Natural killer cell (primary cell): ENCODE data around the gene HPS3. TPM values are rescaled to one million over a fixed set of nuclear protein-coding genes. Genes with fewer than 3 reads are reported as not detected.
"Not testable (repeated sequence)": the region's sequence is repeated elsewhere in the genome, so short reads cannot be mapped to it uniquely, and the experiment has no call there.

Experiments used
- ATAC-seq, 3 donors: fragments of 150-1000 bp in 2 of 3; fragments of 200-7000 bp in 1 of 3; cut with Tn5 transposase; 1 replicate in 1 of 3; 2 replicates in 2 of 3; pipeline ENCODE4 v1.10.0; 2021; ENCODE audit warnings: mild to moderate bottlenecking in 2 of 3, moderate library complexity in 2 of 3
- DNase-seq, 2 donors: peaks; one replicate each; pipeline versions ENCODE4 v3.0.0 to v3.0.0-alpha.2; 2013 to 2021; ENCODE audit warnings: mixed read lengths in 1 of 2
- H3K27ac ChIP-seq: one replicate; pipeline ENCODE4 v1.5.1; 2013; ENCODE audit warnings: mild to moderate bottlenecking, low read length
- H3K27me3 ChIP-seq: one replicate; pipeline ENCODE4 v1.6.1; 2013; ENCODE audit warnings: low read length; ENCODE audit not compliant: control insufficient read depth, insufficient read depth
- H3K36me3 ChIP-seq: one replicate; pipeline ENCODE4 v1.6.1; 2013; ENCODE audit warnings: low read length; ENCODE audit not compliant: control insufficient read depth, insufficient read depth
- H3K4me1 ChIP-seq: one replicate; pipeline ENCODE4 v1.6.1; 2013; ENCODE audit warnings: low read length; ENCODE audit not compliant: control insufficient read depth, insufficient read depth
- H3K4me3 ChIP-seq: one replicate; pipeline ENCODE4 v1.5.1; 2013; ENCODE audit warnings: low read length
- H3K9me3 ChIP-seq: one replicate; pipeline ENCODE4 v1.6.1; 2013; ENCODE audit warnings: low read length; ENCODE audit not compliant: control insufficient read depth, insufficient read depth
- H3K27ac Mint-ChIP-seq, 2 donors: one replicate each; pipeline ENCODE4 v1.8.0; 2022; ENCODE audit warnings: mild to moderate bottlenecking in 2 of 2, mixed read lengths in 2 of 2, moderate library complexity in 1 of 2
- H3K27me3 Mint-ChIP-seq, 2 donors: one replicate each; pipeline ENCODE4 v1.8.0; 2022; ENCODE audit warnings: low read depth in 2 of 2, mixed read lengths in 2 of 2
- H3K36me3 Mint-ChIP-seq: one replicate; pipeline ENCODE4 v1.8.0; 2022; ENCODE audit warnings: mixed read lengths
- H3K4me1 Mint-ChIP-seq, 2 donors: one replicate each; pipeline ENCODE4 v1.8.0; 2022; ENCODE audit warnings: mixed read lengths in 2 of 2
- H3K4me3 Mint-ChIP-seq: one replicate; pipeline ENCODE4 v1.8.0; 2022; ENCODE audit warnings: mild to moderate bottlenecking, moderate library complexity, mixed read lengths
- H3K9me3 Mint-ChIP-seq, 2 donors: one replicate each; pipeline ENCODE4 v1.8.0; 2022; ENCODE audit warnings: mixed read lengths in 2 of 2
- CTCF ChIP-seq: fragments of 200-600 bp; IDR thresholded peaks from one replicate; pipeline ENCODE4 v1.8.0; 2022; ENCODE audit warnings: antibody characterized with exemption
- WGBS: methylation state at CpG from one replicate; pipeline ENCODE4 v1.1.7; 2013; ENCODE audit warnings: missing lambda C conversion rate; ENCODE audit not compliant: insufficient coverage; 5-methylcytosine and 5-hydroxymethylcytosine counted together
- intact Hi-C: fragments of 100-400 bp; cut with micrococcal nuclease; formaldehyde crosslinking; loops from one replicate; pipeline ENCODE4 v1.14.2; 2022
- total RNA-seq, 4 donors: library from RNA; stranded (reverse); fragments of 120-200 nt in 1 of 4; gene quantifications; one replicate each; pipeline versions ENCODE4 v1.2.3 to v1.2.4, GENCODE V29; 2013 to 2022

Gene HPS3
- total RNA-seq, 3 donors from 2014 or later (not counting 1 experiment from before 2014, with no cell fraction given) = 19.6 to 35.5 (median 24.7) TPM

- no peak for ATAC-seq
- DNase-seq = no peak
- Histone ChIP-seq H3K36me3 (no peaks in the 10 kb centered on the region), H3K27ac (no peak overlapping the region), H3K4me3 (no peak overlapping the region), H3K4me1 (no peaks in the 10 kb centered on the region), H3K9me3 (no peaks in the 10 kb centered on the region), H3K27me3 (no peaks in the 10 kb centered on the region)
- Mint-ChIP-seq H3K4me3 (no peak overlapping the region), H3K9me3 (no peaks in the 10 kb centered on the region), H3K27me3 (peaks cover 0 to 2% of the 10 kb centered on the region in 2 donors), H3K36me3 (no peaks in the 10 kb centered on the region), H3K27ac (no peak overlapping the region), H3K4me1 (no peaks in the 10 kb centered on the region)
- intact Hi-C loops = no loop called here
- no peak for TF ChIP-seq CTCF
- WGBS = 100% methylated on average over 1 of the region's 2 CpGs
Measured at GRCh38 chr3:149188494-149188893, 59.1 kb downstream of the HPS3 start.

GRCh38 chr3:149195221-149195620, 65.8 kb downstream of the HPS3 start:
- Histone ChIP-seq H3K27ac (no peak overlapping the region), H3K4me1 (no peaks in the 10 kb centered on the region), H3K9me3 (no peaks in the 10 kb centered on the region), H3K36me3 (no peaks in the 10 kb centered on the region), H3K4me3 (no peak overlapping the region), H3K27me3 (peaks cover 4% of the 10 kb centered on the region)
- Mint-ChIP-seq H3K27me3 (peaks cover 4 to 16% of the 10 kb centered on the region in 2 donors), H3K9me3 (no peaks in the 10 kb centered on the region), H3K36me3 (no peaks in the 10 kb centered on the region), H3K4me1 (no peaks in the 10 kb centered on the region), H3K4me3 (no peak overlapping the region), H3K27ac (no peak overlapping the region)
- TF ChIP-seq CTCF = no peak
- WGBS = 88% methylated on average over 1 of the region's 1 CpG
- ATAC-seq (no peak), DNase-seq (no peak)
- intact Hi-C loops = no loop called here

- DNase-seq, H3K27ac ChIP-seq, ATAC-seq, H3K4me3 Mint-ChIP-seq, H3K4me1 ChIP-seq, H3K27ac Mint-ChIP-seq, H3K4me3 ChIP-seq, H3K9me3 Mint-ChIP-seq, H3K36me3 Mint-ChIP-seq, H3K27me3 ChIP-seq, H3K4me1 Mint-ChIP-seq, intact Hi-C loops, H3K36me3 ChIP-seq, H3K9me3 ChIP-seq: not testable (repeated sequence)
- 89% methylated on average over 7 of the region's 12 CpGs for WGBS
- H3K27me3 Mint-ChIP-seq = peaks cover 4 to 16% of the 10 kb centered on the region in 2 donors
Measured at GRCh38 chr3:149196805-149197592, 67.6 kb downstream of the HPS3 start.

GRCh38 chr3:149197669-149198068, 68.2 kb downstream of the HPS3 start:
- no peak overlapping the region for H3K4me3 ChIP-seq
- no peaks in the 10 kb centered on the region for H3K36me3 ChIP-seq
- intact Hi-C loops = no loop called here
- no peak for TF ChIP-seq CTCF
- H3K27ac ChIP-seq = no peak overlapping the region
- Mint-ChIP-seq H3K27ac (no peak overlapping the region), H3K9me3 (no peaks in the 10 kb centered on the region), H3K4me1 (no peaks in the 10 kb centered on the region), H3K4me3 (no peak overlapping the region), H3K36me3 (no peaks in the 10 kb centered on the region), H3K27me3 (peaks cover 4 to 16% of the 10 kb centered on the region in 2 donors)
- ATAC-seq (no peak), DNase-seq (no peak)
- peaks cover 4% of the 10 kb centered on the region for H3K27me3 ChIP-seq
- WGBS = 82% methylated on average over 5 of the region's 5 CpGs
- H3K4me1 ChIP-seq = no peaks in the 10 kb centered on the region
- H3K9me3 ChIP-seq = no peaks in the 10 kb centered on the region
